Stimulated activated CD4-positive, alpha-beta T cell treated with anti-CD3 and anti-CD28 coated beads, Interleukin-4, amount 100 ng/mL, for 48 hours (primary cell): ENCODE data around the gene MORC4.
A peak's percentile ranks its signal among the peaks of the same experiment; 100 is the strongest.
"Not testable (repeated sequence)": the region's sequence is repeated elsewhere in the genome, so short reads cannot be mapped to it uniquely, and the experiment has no call there.

Experiments used
- DNase-seq, 2 donors: peaks; one replicate each; pipeline ENCODE4 v3.0.0-alpha.2; 2020; ENCODE audit warnings: low read depth in 2 of 2

Gene MORC4

DNA sequence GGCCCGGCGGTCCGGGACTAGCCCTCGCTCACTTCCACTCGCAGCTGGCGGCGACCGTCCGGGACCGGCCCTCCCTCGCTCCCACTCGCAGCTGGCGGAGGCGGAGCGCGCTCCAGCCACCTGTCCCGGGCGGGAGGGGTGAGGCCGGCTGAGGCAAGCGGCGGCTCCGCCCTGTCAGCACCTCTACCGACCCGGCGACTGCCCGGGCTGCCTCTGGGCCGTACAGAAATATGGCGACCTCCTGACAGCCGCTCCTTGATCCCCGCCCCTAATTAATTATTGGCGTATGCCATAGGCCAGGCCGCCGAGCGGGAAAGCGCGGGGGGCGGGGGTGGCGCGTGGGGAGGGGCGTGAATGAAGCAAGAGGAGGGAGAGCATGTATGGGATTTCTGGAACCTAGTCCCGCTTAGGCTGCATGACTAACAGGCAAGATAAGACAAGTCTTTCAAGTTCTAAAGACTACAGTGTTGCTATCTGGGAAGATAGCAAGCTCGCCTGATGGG is at the start of gene MORC4:
MORC4 (minus strand) TSS at position 200 of the 503 bp plus-strand sequence. CDS start 243 bp downstream, outside the sequence.
- DNase-seq, result peak; percentile 53 to 69

GRCh38 chrX:107047622-107048021 is 47.6 kb upstream of the MORC4 start:
- no peak for DNase-seq

DNA sequence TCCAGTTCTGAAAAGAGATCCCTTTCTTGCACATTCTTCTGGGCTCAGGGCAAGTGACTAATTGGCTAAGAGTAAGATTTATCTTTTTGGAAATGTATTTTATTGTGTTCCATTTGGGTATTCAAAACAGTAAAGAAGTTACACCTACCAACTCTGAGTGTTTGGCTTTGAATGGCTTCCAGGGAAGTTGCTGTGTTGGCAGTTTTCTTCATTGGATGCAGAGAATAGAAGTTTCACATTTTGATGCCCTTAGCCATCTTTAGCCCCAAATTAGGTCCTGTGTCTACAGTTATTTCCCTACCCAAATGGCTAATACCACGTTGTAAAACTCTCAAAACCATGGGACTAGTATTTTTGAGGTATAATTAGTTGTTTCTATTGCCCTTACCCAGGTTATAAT is 29.7 kb upstream of the MORC4 start:
- no peak for DNase-seq

GRCh38 chrX:107025545-107025944 is 25.5 kb upstream of the MORC4 start:
- DNase-seq, result no peak

GRCh38 chrX:107014936-107015335 is 14.9 kb upstream of the MORC4 start:
- no peak for DNase-seq

GRCh38 chrX:107008034-107008433 is 8.0 kb upstream of the MORC4 start:
- no peak for DNase-seq

GRCh38 chrX:106999002-106999975 is 723 bp downstream of the MORC4 start:
- peak; percentile 20 to 26 for DNase-seq

DNA sequence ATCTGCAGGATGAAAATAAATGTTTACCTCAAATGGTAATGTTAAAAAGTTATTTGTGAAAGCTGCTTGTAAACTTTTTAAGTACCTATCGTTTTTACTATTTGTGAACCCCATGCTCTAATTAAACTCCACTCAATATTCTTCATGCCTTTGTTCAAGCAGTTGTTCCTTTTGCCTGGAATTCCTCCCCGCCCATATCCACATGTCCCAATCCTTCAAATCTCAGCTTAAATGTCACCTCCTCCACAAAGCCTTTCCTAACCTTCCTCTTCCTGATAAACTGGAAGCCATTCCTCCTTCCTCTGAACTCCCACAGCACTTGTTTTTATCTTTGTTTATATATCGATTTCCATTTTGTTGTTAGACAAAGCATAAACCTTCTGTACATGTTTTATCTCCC is 2.4 kb downstream of the MORC4 start:
- no peak for DNase-seq

DNA sequence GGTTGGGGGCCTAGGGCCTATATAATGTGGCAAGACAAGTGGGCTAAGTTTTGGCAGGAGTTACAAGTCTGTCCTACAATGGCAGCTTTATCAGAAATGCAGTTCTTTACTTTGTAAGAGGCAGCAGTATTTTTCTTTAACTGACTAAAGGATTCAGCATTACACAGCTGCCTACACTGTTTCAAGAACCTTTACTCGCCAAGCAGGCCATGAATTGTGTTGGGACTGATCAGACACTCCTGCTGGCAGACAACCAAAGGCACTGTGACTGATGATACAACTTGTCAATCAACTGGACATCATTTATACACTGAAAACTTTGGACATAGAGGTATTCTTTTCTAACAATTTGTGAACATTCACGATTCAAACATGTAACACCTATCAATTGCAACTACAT is 4.3 kb downstream of the MORC4 start:
- DNase-seq, result no peak

GRCh38 chrX:106987488-106987887 is 12.5 kb downstream of the MORC4 start:
- no peak for DNase-seq

GRCh38 chrX:106980952-106981626 is 18.9 kb downstream of the MORC4 start:
- DNase-seq, result no peak

DNA sequence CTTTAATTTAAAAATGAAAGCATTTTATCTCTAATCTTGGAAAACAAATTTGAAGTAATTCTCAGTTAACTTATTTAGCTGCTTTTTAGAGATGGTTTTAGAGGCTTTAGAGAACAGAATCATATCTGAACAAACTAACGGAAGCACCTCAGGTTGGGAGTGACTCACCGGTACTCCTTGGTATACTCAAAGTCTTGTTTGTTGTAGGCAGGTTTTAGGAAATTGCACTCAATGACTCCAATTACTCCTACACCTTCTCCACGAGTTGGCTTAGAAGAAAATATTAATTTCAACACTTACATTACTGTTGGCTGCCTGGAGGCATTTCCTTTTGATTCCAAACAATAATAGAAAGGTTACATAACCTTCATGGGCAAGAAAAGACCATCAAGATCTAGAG is 23.6 kb downstream of the MORC4 start:
- DNase-seq, result no peak

- no peak for DNase-seq
Observed at GRCh38 chrX:106973433-106974149, 26.4 kb downstream of the MORC4 start.

- no peak for DNase-seq
Observed at GRCh38 chrX:106972896-106973295, 27.1 kb downstream of the MORC4 start.

DNA sequence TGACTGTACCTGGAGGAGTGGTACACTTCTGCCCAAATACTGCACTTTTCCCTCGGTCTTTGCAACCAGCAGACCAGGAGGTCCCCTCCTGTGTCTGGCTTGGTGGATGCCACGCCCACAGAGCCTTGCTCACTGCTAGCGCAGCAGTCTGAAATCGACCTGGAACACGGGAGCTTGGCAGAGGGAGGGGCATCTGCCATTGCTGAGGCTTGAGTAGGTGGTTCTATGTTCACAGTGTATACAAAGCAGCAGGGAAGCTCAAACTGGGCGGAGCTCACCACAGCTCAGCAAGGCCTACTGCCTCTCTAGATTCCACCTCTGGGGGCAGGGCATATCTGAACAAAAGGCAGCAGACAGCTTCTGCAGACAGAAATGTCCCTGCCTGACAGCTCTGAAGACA is 33.5 kb downstream of the MORC4 start:
- DNase-seq, result not testable (repeated sequence)

DNA sequence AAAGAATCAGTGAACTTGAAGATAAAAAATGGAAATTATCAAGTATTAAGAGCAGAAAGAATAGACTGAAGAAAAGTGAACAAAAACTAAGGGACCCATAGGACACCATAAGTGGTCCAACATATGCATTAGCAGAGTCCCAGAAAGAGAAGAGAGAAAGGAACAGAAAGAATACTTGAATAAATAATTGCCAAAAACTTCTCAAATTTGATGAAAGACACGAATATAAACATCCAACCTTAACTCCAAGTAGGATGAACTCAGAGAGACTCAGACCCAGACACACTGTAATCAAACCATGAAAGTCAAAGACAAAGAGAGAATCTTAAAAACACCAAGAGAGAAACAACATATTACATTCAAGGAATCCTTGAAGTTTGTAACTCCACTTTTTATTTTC is 35.7 kb downstream of the MORC4 start:
- no peak for DNase-seq

GRCh38 chrX:106963111-106963510 is 36.9 kb downstream of the MORC4 start:
- DNase-seq, result no peak

DNA sequence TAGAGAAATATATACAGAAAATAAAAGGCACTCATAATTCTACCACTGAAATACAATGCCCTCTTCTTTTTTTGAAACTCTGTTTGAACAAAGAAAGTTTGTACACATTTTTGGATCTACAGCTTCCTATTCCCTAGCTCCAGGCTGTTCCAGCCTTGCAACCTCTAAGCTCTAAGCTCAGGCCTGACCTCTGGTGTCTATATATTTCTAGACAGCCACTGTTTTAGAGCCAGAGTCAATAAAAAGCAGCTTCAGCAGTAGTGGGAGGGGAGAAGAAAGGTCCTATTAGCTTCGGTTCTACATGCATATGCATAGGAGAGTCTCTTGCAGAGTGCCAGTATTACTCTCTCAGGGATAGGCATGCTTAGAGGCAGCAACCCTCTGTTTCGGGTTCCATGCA is 40.1 kb downstream of the MORC4 start:
- DNase-seq, result no peak

GRCh38 chrX:106957856-106958255 is 42.2 kb downstream of the MORC4 start:
- no peak for DNase-seq

GRCh38 chrX:106955004-106955772 is 44.8 kb downstream of the MORC4 start:
- DNase-seq, result no peak

- no peak for DNase-seq
Observed at GRCh38 chrX:106954041-106954440, 46.0 kb downstream of the MORC4 start.
